H9 (cell line): ENCODE data around the gene ADGRD1. TPM values are rescaled to one million over a fixed set of nuclear protein-coding genes. Genes with fewer than 3 reads are reported as not detected.

Experiments used
- DNase-seq: peaks from one replicate; pipeline ENCODE4 v3.0.0-alpha.2; 2017
- H2AFZ ChIP-seq: one replicate; pipeline ENCODE4 v1.6.1; 2013; ENCODE audit warnings: mild to moderate bottlenecking, low read length, control low read depth, moderate library complexity
- H2AK5ac ChIP-seq: 2 replicates; pipeline ENCODE4 v1.6.1; 2013; ENCODE audit warnings: low read length, control low read depth, mixed read lengths; ENCODE audit not compliant: insufficient read length
- H2BK120ac ChIP-seq: one replicate; pipeline ENCODE4 v1.6.1; 2013; ENCODE audit warnings: low read depth, mild to moderate bottlenecking, low read length, control low read depth, inconsistent platforms; ENCODE audit not compliant: poor library complexity, severe bottlenecking
- H2BK12ac ChIP-seq: 2 replicates; pipeline ENCODE4 v1.6.1; 2013; ENCODE audit warnings: low read length, control low read depth, mixed read lengths, low read depth; ENCODE audit not compliant: insufficient read length
- H2BK15ac ChIP-seq: 2 replicates; pipeline ENCODE4 v1.6.1; 2013; ENCODE audit warnings: low read depth, low read length, control low read depth
- H2BK20ac ChIP-seq: one replicate; pipeline ENCODE4 v1.6.1; 2013; ENCODE audit warnings: low read depth, mild to moderate bottlenecking, low read length, control low read depth, inconsistent platforms; ENCODE audit not compliant: poor library complexity, severe bottlenecking
- H2BK5ac ChIP-seq: 2 replicates; pipeline ENCODE4 v1.6.1; 2013; ENCODE audit warnings: low read length, control low read depth, mixed read lengths; ENCODE audit not compliant: insufficient read length
- H3K14ac ChIP-seq: 2 replicates; pipeline ENCODE4 v1.6.1; 2013; ENCODE audit warnings: low read length, control low read depth; ENCODE audit not compliant: insufficient read depth
- H3K18ac ChIP-seq: 2 replicates; pipeline ENCODE4 v1.6.1; 2013; ENCODE audit warnings: low read depth, mild to moderate bottlenecking, mixed read lengths, low read length, control low read depth; ENCODE audit not compliant: insufficient read length
- H3K23ac ChIP-seq: 2 replicates; pipeline ENCODE4 v1.6.1; 2013; ENCODE audit warnings: low read length, control low read depth, mixed read lengths, low read depth; ENCODE audit not compliant: insufficient read length
- H3K23me2 ChIP-seq: 2 replicates; pipeline ENCODE4 v1.6.1; 2013; ENCODE audit warnings: low read depth, mild to moderate bottlenecking, mixed read lengths, low read length, control low read depth; ENCODE audit not compliant: insufficient read length, poor library complexity, severe bottlenecking
- H3K27ac ChIP-seq: 2 replicates; pipeline ENCODE4 v1.5.1; 2013; ENCODE audit warnings: low read length, control low read depth, mixed read lengths, low read depth; ENCODE audit not compliant: insufficient read length
- H3K27me3 ChIP-seq: 2 replicates; pipeline ENCODE4 v1.6.1; 2013; ENCODE audit warnings: low read length, control low read depth, inconsistent platforms; ENCODE audit not compliant: insufficient read depth
- H3K4ac ChIP-seq: 2 replicates; pipeline ENCODE4 v1.6.1; 2013; ENCODE audit warnings: low read depth, mild to moderate bottlenecking, control low read depth, inconsistent platforms, low read length, moderate library complexity
- H3K4me1 ChIP-seq: 2 replicates; pipeline ENCODE4 v1.6.1; 2013; ENCODE audit warnings: low read length, control low read depth, inconsistent platforms; ENCODE audit not compliant: insufficient read depth
- H3K4me2 ChIP-seq: 2 replicates; pipeline ENCODE4 v1.6.1; 2013; ENCODE audit warnings: low read length, control low read depth, mixed read lengths; ENCODE audit not compliant: insufficient read length, insufficient read depth
- H3K56ac ChIP-seq: 2 replicates; pipeline ENCODE4 v1.6.1; 2013; ENCODE audit warnings: low read depth, mild to moderate bottlenecking, mixed read lengths, low read length, control low read depth; ENCODE audit not compliant: insufficient read length
- H3K79me1 ChIP-seq: 2 replicates; pipeline ENCODE4 v1.6.1; 2013; ENCODE audit warnings: low read depth, mild to moderate bottlenecking, moderate library complexity, low read length, control low read depth, inconsistent platforms; ENCODE audit not compliant: insufficient read depth, poor library complexity, severe bottlenecking
- H3K79me2 ChIP-seq: 2 replicates; pipeline ENCODE4 v1.6.1; 2013; ENCODE audit warnings: low read length, control low read depth, inconsistent platforms; ENCODE audit not compliant: insufficient read depth
- H3K9ac ChIP-seq: 2 replicates; pipeline ENCODE4 v1.6.1; 2013; ENCODE audit warnings: low read length, control low read depth, mixed read lengths; ENCODE audit not compliant: insufficient read length; ENCODE audit errors: extremely low read depth
- H3K9me3 ChIP-seq: one replicate; pipeline ENCODE4 v1.6.1; 2013; ENCODE audit warnings: low read depth, low read length, inconsistent platforms; ENCODE audit not compliant: control insufficient read depth
- H3T11ph ChIP-seq: one replicate; pipeline ENCODE4 v1.6.1; 2013; ENCODE audit warnings: mild to moderate bottlenecking, low read length, control low read depth, inconsistent platforms
- H4K20me1 ChIP-seq: one replicate; pipeline ENCODE4 v1.6.1; 2013; ENCODE audit not compliant: control insufficient read depth, insufficient read length, insufficient read depth
- H4K5ac ChIP-seq: 2 replicates; pipeline ENCODE4 v1.6.1; 2013; ENCODE audit warnings: low read depth, mild to moderate bottlenecking, mixed read lengths, low read length, control low read depth; ENCODE audit not compliant: insufficient read length
- H4K8ac ChIP-seq: replicated peaks from 2 replicates; pipeline ENCODE4 v1.6.1; 2013; ENCODE audit warnings: low read length, control low read depth, mixed read lengths, low read depth; ENCODE audit not compliant: insufficient read length
- H4K91ac ChIP-seq: 2 replicates; pipeline ENCODE4 v1.6.1; 2013; ENCODE audit warnings: low read depth, mild to moderate bottlenecking, moderate library complexity, mixed read lengths, low read length, control low read depth; ENCODE audit not compliant: insufficient read length
- H3K27ac Mint-ChIP-seq, 3 experiments: 2 replicates in 2 of 3; 3 replicates in 1 of 3; pipeline ENCODE4 v1.8.0; 2020 to 2021; ENCODE audit warnings: mixed read lengths in 3 of 3, mild to moderate bottlenecking in 1 of 3, moderate library complexity in 1 of 3
- H3K27me3 Mint-ChIP-seq: 2 replicates; pipeline ENCODE4 v1.8.0; 2021; ENCODE audit warnings: low read depth, mild to moderate bottlenecking, moderate library complexity, mixed read lengths
- H3K36me3 Mint-ChIP-seq, 3 experiments: 2 replicates in 2 of 3; 3 replicates in 1 of 3; pipeline ENCODE4 v1.8.0; 2020 to 2021; ENCODE audit warnings: low read depth in 3 of 3, mixed read lengths in 3 of 3; ENCODE audit not compliant: insufficient read depth in 1 of 3
- H3K4me1 Mint-ChIP-seq, 2 experiments: 2 replicates each; pipeline ENCODE4 v1.8.0; 2020; ENCODE audit warnings: mixed read lengths in 2 of 2
- H3K4me3 Mint-ChIP-seq, 2 experiments: 2 replicates in 1 of 2; 3 replicates in 1 of 2; pipeline ENCODE4 v1.8.0; 2020 to 2021; ENCODE audit warnings: mild to moderate bottlenecking in 2 of 2, mixed read lengths in 2 of 2, moderate library complexity in 1 of 2
- H3K9me3 Mint-ChIP-seq, 2 experiments: 2 replicates in 1 of 2; 3 replicates in 1 of 2; pipeline ENCODE4 v1.8.0; 2020; ENCODE audit warnings: mild to moderate bottlenecking in 2 of 2, mixed read lengths in 2 of 2, moderate library complexity in 1 of 2
- CTCF ChIP-seq: fragments of 200-600 bp; sonication (generic); conservative IDR thresholded peaks from 3 replicates; pipeline ENCODE4 v1.8.0; 2021; ENCODE audit warnings: antibody characterized with exemption, mild to moderate bottlenecking
- WGBS: extraction: QIAGEN DNeasy Blood & Tissue Kit; methylation state at CpG from one replicate; pipeline ENCODE4 v1.1.7; 2013; ENCODE audit warnings: missing lambda C conversion rate, low lambda C conversion rate, mixed read lengths; ENCODE audit not compliant: insufficient read length; ENCODE audit errors: extremely low coverage; 5-methylcytosine and 5-hydroxymethylcytosine counted together
- total RNA-seq: library from RNA; stranded (reverse); gene quantifications from 2 replicates; pipeline ENCODE4 v1.2.1, GENCODE V29; 2021

ADGRD1 gene
- total RNA-seq, 1 experiment from 2014 or later: 0.52 TPM

- H4K5ac ChIP-seq: no peak overlapping the region
- H3K56ac ChIP-seq: no peak overlapping the region
- no peak overlapping the region for H4K91ac ChIP-seq
- Mint-ChIP-seq H3K27me3 (peaks cover 13% of the 10 kb centered on the region), H3K9me3 (no peaks in the 10 kb centered on the region), H3K36me3 (no peaks in the 10 kb centered on the region; a peak in 1 of 7 replicates), H3K4me3 (no peak overlapping the region), H3K4me1 (peaks cover 0 to 3% of the 10 kb centered on the region in 2 experiments; a peak in 1 of 4 replicates), H3K27ac (no peak overlapping the region)
- H2BK5ac ChIP-seq: no peak overlapping the region
- WGBS: no CpG with 5 or more reads among the region's 3 CpGs
- no peak overlapping the region for H3K27ac ChIP-seq
- H4K8ac ChIP-seq: no peak overlapping the region
- no peak overlapping the region for H3K18ac ChIP-seq
- no peaks in the 10 kb centered on the region for H3K23me2 ChIP-seq
- H2BK20ac ChIP-seq: no peak overlapping the region
- no peaks in the 10 kb centered on the region for H3K4me1 ChIP-seq
- H3K4ac ChIP-seq: no peak overlapping the region
- H2AFZ ChIP-seq: no peak overlapping the region
- no peaks in the 10 kb centered on the region for H3K9me3 ChIP-seq
- no peak overlapping the region for H2AK5ac ChIP-seq
- no peaks in the 10 kb centered on the region for H3K27me3 ChIP-seq
- H3K79me1 ChIP-seq: no peaks in the 10 kb centered on the region
- no peak overlapping the region for H3K9ac ChIP-seq
- peak; percentile 55 for DNase-seq
- H2BK120ac ChIP-seq: no peak overlapping the region
- no peak overlapping the region for H2BK12ac ChIP-seq
- no peaks in the 10 kb centered on the region for H4K20me1 ChIP-seq
- H3K14ac ChIP-seq: no peak overlapping the region
- H3K23ac ChIP-seq: no peak overlapping the region
- TF ChIP-seq CTCF: peak; percentile 67
- no peak overlapping the region for H3T11ph ChIP-seq
- no peaks in the 10 kb centered on the region for H3K79me2 ChIP-seq
- H2BK15ac ChIP-seq: no peak overlapping the region
- no peak overlapping the region for H3K4me2 ChIP-seq
Measured at GRCh38 chr12:131159660-131160059, 206.0 kb downstream of the ADGRD1 start.
